HG02884 (cell line): ENCODE measurements around the gene IL7R.
"Not testable (repeated sequence)": the region's sequence is repeated elsewhere in the genome, so short reads cannot be mapped to it uniquely, and the experiment has no call there.

Source experiments
- ATAC-seq: cut with Tn5 transposase; IDR thresholded peaks from one replicate; pipeline ENCODE4 v1.9.1; 2021; ENCODE audit warnings: mild to moderate bottlenecking, moderate library complexity; ENCODE audit not compliant: unreplicated experiment

IL7R gene

GRCh38 chr5:35838370-35839042 is 18.2 kb upstream of the IL7R start:
- no peak for ATAC-seq

DNA sequence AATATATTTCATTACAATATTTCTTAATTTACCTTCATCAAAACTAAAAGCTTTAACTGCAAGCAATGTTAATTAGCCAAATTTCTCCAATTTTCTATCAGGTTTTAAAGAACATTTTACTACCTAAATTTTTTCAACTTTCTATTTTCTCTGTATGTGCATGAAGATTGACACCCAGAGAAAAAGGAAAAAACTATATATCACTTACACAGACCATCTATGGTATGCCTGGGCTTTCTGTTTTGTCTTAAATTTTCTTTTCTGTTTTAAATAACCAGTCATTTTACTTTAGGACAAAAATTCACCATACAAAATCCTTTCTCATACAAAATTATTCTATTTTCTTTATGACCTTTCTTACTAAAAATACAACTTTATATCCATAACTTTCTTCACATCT is 13.8 kb upstream of the IL7R start:
- ATAC-seq = no peak

DNA sequence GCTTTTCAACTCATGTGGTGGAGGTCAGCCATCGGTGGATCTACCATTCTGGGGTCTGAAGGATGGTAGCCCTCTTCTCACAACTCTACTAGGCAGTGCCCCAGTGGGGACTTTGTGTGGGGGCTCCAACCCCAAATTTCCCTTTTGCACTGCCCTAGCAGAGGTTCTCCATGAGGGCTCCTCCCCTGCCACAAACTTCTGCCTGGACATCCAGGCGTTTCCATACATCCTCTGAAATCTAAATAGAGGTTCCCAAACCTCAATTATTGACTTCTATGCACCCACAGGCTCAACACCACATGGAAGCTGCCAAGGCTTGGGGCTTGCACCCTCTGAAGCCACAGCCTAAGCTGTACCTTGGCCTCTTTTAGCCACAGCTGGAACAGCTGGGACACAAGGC is 11.2 kb upstream of the IL7R start:
- not testable (repeated sequence) for ATAC-seq

DNA sequence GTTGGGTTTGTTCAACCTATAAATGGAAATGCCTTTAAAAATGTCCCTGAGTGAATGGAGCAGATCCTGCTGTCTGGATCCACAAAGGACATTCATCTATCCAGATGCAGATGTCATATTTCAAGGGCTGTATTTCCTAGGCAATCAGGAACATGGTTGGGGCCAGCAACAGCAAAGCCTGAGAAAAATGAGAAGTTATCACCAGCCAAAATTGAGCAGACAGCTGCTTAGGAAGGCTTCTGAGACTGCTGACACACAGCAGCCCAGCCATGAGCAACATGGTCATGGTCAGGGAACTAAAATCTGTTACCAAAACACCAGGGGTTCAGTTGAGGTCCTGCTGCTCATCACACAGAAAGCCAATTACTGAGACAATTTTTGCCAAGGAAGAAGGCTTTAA is 9.2 kb upstream of the IL7R start:
- no peak for ATAC-seq

DNA sequence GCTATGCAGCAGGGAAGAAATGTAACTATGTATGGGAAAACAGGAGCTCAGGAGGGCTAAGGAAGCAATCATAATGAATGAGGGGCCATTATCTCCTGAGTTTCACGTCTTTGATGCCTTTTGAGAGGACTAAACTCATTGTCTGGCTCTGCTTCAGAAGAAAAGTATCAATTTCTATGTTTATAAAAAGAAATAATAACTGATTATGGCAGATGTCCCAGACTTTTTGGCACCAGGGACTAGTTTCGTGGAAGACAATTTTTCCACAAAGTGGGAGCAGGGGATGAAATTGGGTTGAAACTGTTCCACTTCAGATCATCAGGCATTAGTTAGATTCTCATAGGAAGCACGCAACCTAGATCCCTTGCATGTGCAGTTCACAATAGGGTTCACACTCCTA is 8.7 kb upstream of the IL7R start:
- ATAC-seq = no peak

GRCh38 chr5:35849860-35850259 is 6.8 kb upstream of the IL7R start:
- ATAC-seq = no peak

DNA sequence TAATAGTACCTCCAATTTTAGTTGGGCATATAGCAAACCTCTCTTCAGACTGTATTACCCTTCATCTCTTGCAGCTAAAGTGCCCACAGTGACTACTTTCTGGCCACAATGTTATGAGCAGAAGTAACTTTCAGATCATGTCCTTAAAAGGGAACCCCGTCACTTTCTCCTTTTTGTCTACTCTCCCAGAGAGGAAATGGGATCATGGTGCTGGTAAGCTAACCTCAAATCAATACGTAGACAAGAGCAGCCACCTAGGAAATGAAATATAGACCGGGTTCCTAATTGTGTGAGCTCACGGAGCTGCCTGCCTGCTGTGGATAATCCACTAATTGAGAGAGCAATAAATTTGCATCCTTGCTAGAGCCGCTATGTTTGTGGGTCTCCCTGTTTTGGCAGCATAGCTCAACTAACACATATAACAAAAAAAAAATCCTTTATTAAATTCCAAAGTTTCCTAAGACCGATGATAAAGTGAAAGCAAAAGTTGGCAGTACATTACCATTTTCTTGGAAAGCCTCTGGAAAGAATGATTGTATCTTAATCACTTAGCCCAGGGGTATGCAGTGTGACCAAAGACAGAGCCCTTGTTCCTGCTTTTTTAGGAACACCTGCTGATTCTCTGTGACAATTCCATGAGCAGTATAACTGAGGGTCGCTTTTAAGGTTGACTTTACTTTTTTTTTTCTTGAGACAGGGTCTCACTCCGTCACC is 5.6 kb upstream of the IL7R start:
- ATAC-seq = no peak

GRCh38 chr5:35852084-35852734 is 4.5 kb upstream of the IL7R start:
- ATAC-seq = peak; percentile 38

DNA sequence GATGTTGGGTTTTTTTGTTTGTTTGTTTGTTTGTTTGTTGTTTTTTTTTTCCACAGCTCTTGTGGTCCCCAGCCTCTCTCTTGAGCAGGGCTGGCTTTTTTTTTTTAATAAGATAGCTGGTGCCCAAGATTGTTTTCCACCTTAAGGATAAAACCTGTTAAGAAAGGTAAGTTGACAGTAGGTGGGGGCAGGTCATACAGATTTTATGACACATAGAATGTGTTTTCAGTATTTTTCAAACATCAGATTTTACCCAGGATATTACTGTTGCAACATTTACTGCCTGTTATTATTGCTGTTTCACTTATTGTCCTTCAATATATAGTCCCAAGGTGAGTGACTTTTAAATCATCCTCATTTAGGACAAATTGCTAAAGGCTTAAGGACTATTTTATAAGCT is 3.9 kb upstream of the IL7R start:
- no peak for ATAC-seq

DNA sequence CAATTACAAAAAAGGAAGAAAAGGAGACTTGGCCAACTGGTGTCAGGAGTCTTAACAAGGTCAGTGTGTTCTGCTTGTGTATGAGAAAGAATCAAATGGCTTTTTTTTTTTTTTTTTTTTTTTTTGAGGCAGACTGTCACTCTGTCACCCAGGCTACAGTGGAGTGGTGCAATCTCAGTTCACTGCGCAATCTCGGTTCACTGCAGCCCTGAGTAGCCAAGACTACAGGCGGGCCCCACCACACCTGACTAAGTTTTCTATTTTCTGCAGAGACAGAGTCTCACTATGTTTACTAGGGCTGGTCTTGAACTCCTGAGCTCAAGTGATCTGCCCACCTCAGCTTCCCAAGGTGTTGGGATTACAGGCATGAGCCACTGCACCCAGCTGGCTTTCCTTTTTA is 3.1 kb upstream of the IL7R start:
- ATAC-seq = no peak

DNA sequence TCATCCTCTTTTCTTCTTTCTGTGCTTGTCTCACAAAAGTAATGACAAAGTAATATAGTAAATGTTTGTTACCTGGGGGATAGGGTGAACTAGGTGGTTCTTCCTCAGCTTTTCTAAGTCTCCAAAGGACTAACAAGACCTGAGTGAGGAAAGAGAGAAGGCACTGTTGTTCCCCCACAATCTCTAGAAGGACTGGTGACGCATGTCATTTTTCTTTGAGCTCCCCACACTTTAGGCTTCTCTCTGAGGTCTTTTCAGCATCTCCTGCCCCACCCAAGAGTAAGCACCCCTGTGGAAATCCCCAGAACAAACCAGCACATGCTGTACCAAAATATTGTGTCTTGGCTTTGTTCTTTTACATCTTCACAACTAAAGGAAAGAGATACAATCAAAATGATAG is 2.4 kb upstream of the IL7R start:
- no peak for ATAC-seq

DNA sequence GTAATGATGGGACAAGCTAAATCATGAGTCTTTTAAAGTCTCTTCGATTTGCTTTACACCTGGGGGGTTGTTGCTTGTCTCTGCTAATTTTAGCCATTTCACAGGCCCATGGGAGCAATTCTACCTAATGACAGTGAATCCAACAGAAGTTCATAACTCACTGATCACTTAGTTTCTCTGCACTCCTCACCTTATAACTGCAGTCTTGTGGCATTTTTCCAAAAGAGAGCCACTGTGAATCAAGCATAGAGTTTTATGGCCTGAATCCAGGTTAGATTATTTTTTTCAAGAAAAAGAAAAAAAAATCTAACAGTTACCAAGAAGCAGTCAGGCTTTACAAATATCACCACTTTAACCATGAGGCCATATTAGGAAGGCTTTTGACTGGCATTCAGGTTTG is 1.5 kb upstream of the IL7R start:
- no peak for ATAC-seq

DNA sequence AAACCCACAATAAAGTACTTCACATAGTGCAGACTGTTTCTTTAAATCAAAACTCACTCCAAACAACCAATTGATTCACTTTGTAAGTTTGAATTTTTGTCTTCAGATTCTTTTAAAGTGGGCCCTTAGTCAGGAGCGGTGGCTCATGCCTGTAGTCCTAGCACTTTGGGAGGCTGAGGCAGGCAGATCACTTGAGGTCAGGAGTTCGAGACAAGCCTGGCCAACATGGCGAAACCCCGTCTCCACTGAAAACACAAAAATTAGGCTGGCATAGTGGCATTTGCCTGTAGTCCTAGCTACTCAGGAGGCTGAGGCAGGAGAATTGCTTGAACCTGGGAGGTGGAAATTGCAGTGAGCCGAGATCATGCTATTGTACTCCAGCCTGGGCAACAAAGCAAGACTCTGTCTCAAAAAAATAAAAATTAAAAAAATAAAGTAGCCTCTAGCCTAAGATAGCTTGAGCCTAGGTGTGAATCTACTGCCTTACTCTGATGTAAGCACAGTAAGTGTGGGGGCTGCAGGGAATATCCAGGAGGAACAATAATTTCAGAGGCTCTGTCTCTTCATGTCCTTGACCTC is 416 bp upstream of the IL7R start:
- not testable (repeated sequence) for ATAC-seq

DNA sequence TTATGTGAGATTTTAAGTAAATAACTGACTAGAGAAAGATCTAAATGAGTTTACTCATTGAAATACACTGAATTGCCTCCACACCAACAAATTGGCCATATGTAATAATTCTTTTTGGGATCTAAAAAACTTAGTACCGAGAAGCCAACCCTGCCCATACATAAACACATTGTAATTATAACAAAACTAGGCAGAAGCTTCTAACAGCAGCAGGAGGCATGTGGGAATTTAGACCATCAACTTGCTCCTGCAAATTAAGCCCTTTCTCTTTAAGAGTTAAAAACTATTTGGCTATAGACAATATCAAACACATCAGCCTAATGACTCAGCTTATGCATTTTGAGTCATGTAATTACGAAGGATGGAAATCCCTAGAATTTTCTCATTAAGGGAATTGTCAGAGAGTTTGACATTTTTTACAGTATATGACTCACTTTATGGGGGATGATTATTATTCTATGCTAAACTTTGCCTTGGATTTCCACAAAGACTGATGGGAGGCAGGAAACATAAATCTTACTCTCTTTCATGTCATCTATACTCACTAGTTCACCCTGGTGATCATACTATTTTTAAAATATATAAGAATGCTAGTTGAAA is 1.0 kb downstream of the IL7R start:
- no peak for ATAC-seq

DNA sequence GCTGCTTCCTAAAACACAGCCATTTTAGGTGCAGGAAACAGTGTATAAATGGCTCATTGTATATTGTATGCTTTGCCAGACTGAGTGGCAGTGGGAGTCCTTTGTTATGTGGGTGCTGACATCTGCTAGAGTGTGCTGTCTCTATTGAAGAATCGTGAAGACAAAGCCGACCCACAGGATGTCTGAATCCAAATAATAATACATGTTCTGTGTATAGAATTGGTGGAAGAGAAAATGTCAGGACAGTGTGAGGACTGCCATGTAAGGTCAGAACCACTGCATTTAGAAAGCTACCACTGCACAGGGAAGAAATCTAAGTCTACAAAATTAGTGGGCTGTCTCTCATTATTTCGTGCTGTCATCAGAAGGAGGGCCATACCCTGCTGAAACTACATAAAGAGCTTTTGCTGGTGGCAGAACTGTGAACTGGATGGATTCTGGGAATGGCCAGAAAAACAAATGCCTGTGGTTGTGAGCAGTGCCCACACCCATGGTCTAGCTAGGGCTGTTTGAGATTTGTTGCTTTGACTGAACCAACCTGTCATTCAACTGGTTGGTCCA is 2.5 kb downstream of the IL7R start:
- ATAC-seq = no peak

DNA sequence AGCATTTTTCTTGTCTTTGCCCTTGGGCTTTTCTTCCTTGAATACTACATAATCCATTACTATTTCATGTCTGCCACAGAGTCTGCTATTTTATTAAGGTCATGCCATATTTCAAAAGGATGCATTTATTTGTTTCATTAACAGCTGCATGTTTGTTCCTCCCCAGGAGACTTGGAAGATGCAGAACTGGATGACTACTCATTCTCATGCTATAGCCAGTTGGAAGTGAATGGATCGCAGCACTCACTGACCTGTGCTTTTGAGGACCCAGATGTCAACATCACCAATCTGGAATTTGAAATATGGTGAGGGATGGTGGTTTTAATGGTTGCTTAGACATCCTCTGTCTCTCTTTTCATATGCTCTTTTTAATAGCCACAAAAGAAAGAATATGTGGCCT is 4.0 kb downstream of the IL7R start:
- no peak for ATAC-seq

DNA sequence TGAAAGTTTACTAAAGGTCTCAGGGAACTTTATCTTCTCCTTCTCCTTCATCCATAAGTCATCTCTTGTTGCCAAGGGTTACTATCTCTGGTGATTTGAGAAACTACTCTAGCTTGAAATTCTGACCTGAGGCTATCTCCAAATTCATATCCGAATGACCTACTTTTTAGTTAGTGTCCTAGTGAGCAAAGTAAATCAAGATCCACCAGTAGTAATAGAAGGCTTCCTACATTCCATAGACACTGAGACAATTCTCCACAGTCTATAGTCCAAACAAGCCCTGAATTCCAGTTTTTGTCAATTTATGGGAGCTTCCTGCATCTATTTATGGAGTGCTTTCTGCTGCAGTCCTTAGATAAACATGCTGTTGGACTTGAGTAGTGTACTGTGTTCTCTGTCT is 5.0 kb downstream of the IL7R start:
- no peak for ATAC-seq

- no peak for ATAC-seq
Observed at GRCh38 chr5:35862126-35862525, 5.4 kb downstream of the IL7R start.

GRCh38 chr5:35863159-35863558 is 6.5 kb downstream of the IL7R start:
- ATAC-seq = no peak

DNA sequence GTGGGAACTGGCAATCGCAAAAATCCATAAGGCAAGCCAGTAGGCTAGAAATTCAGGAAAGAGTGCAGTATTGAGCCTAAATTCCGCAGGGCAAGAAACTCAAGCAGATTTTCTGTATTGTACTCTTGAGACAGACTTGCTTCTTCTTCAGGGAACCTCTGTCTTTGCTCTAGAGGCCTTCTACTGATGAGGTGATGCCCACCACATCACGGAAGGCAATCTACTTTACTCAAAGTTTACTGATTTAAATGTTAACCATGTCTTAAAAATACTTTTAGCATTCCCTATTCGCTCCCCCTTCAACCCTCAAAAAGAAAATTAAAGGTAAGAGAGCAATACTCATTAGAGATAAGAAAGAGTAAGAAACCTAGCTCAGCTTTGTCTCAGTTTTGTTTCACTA is 11.3 kb downstream of the IL7R start:
- no peak for ATAC-seq

DNA sequence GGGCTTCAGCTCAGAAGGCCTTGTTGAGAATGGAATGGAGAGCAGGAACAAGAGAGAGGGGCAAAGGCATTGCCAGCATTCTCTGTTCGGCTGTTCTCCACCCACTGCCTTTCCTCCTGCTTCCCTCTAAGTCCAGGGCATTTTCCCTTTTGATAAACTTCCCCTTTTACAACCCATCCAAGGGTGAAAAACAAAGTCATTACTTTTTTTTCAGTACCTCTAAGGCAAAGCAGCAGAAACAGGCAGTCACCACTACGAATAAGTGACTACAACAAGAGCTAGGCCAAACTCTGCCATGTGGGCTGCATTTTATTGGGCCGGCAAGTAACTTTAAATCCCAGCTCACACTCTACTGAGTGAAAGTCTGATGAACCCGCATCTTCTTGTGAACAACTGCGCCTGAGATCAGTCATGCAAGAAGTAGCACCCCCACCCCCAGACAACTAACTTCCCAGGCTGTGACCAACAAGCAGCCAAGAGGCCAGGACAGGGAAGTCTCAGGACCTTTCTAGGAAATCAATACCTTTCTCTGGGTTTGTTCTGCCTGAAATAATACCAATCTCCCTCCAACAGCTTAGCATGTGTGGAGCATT is 13.1 kb downstream of the IL7R start:
- ATAC-seq = no peak
